Gastroesophageal sphincter (tissue), 3 donors: ENCODE data around the gene RALGPS1.

Source experiments
- CTCF ChIP-seq, 4 experiments: fragments of 200-600 bp in 2 of 4; fragments of 450-650 bp in 2 of 4; sonication (generic) in 1 of 4; IDR thresholded peaks; one replicate each; pipeline ENCODE4 v1.5.1; 2017 to 2019; ENCODE audit warnings: antibody characterized with exemption in 4 of 4, mild to moderate bottlenecking in 2 of 4, moderate library complexity in 2 of 4
- EP300 ChIP-seq: sonication (generic); formaldehyde crosslinking; IDR thresholded peaks from one replicate; pipeline ENCODE4 v1.6.1; 2017; ENCODE audit warnings: antibody characterized with exemption, mild to moderate bottlenecking
- POLR2A ChIP-seq, 2 donors: fragments of 450-650 bp; IDR thresholded peaks; one replicate each; pipeline ENCODE4 v1.6.1; 2017; ENCODE audit warnings: antibody characterized with exemption in 2 of 2, mild to moderate bottlenecking in 2 of 2, moderate library complexity in 1 of 2
- POLR2AphosphoS5 ChIP-seq: sonication (generic); formaldehyde crosslinking; IDR thresholded peaks from one replicate; pipeline ENCODE4 v1.6.1; 2017; ENCODE audit warnings: antibody characterized with exemption

GRCh38 chr9:127255692-127256091 is 341.1 kb downstream of the RALGPS1 start:
- no peak for TF ChIP-seq CTCF (IDR thresholded peaks at IDR 0.05)
- TF ChIP-seq POLR2AphosphoS5 = no peak
- no peak for TF ChIP-seq POLR2A (IDR thresholded peaks at IDR 0.05)
- TF ChIP-seq EP300 = no peak
